IMR-90 (cell line): ENCODE measurements around the gene CPEB2. TPM values are rescaled to one million over a fixed set of nuclear protein-coding genes. Genes with fewer than 3 reads are reported as not detected.

ENCODE experiments used
- ATAC-seq: fragments of 200-7000 bp; cut with Tn5 transposase; 2 replicates; pipeline ENCODE4 v1.9.1; 2020; ENCODE audit warnings: low read depth, mild to moderate bottlenecking, moderate library complexity
- BruUV-seq: library from RNA; stranded (reverse); fragments of 400-500 nt; replicated peaks from 2 replicates; lab custom pipeline; 2021; lab: Mats Ljungman, UMichigan
- CTCF ChIA-PET: fragments of 300-600 bp; formaldehyde crosslinking; extraction: SDS; loops from one replicate; lab custom pipeline; 2021; ENCODE audit warnings: antibody characterized with exemption; lab: Yijun Ruan, JAX
- POLR2A ChIA-PET: fragments of 300-600 bp; sonication (Branson Sonifier 250); formaldehyde crosslinking; loops from one replicate; lab custom pipeline; 2022; ENCODE audit warnings: antibody characterized with exemption; ENCODE audit not compliant: unreplicated experiment; lab: Charles Lee
- DNase-seq: peaks from one replicate; pipeline ENCODE4 v3.0.0; 2013
- H2AFZ ChIP-seq: replicated peaks from 2 replicates; pipeline ENCODE3; 2013; ENCODE audit warnings: low read length, mild to moderate bottlenecking; ENCODE audit not compliant: poor library complexity
- H2AK5ac ChIP-seq: 2 replicates; pipeline ENCODE4 v1.6.1; 2013; ENCODE audit warnings: low read depth, low read length, inconsistent platforms
- H2AK9ac ChIP-seq: replicated peaks from 2 replicates; pipeline ENCODE3; 2013; ENCODE audit warnings: mild to moderate bottlenecking, low read depth, low read length, moderate library complexity; ENCODE audit not compliant: poor library complexity
- H2BK120ac ChIP-seq: 2 replicates; pipeline ENCODE4 v1.6.1; 2013; ENCODE audit warnings: low read depth, low read length, inconsistent platforms
- H2BK15ac ChIP-seq: 3 replicates; pipeline ENCODE4 v1.6.1; 2013; ENCODE audit warnings: low read depth, low read length, inconsistent platforms
- H2BK20ac ChIP-seq: 2 replicates; pipeline ENCODE4 v1.6.1; 2013; ENCODE audit warnings: low read depth, mild to moderate bottlenecking, inconsistent platforms, low read length, moderate library complexity
- H2BK5ac ChIP-seq: 2 replicates; pipeline ENCODE4 v1.6.1; 2013; ENCODE audit warnings: mild to moderate bottlenecking, low read depth, low read length, inconsistent platforms; ENCODE audit not compliant: poor library complexity, severe bottlenecking
- H3K14ac ChIP-seq: replicated peaks from 2 replicates; pipeline ENCODE4 v1.6.1; 2013; ENCODE audit warnings: low read depth, low read length, inconsistent platforms
- H3K18ac ChIP-seq: 2 replicates; pipeline ENCODE4 v1.6.1; 2013; ENCODE audit warnings: low read depth, low read length, control low read depth
- H3K23ac ChIP-seq: 2 replicates; pipeline ENCODE4 v1.6.1; 2013; ENCODE audit warnings: low read depth, low read length, inconsistent platforms
- H3K27ac ChIP-seq: 2 replicates; pipeline ENCODE4 v1.5.1; 2013; ENCODE audit warnings: mild to moderate bottlenecking, control low read depth, low read length; ENCODE audit not compliant: insufficient read depth
- H3K27me3 ChIP-seq: 2 replicates; pipeline ENCODE4 v1.6.1; 2013; ENCODE audit warnings: low read length; ENCODE audit not compliant: control insufficient read depth, insufficient read depth
- H3K36me3 ChIP-seq: 2 replicates; pipeline ENCODE4 v1.6.1; 2013; ENCODE audit warnings: low read length, mixed read lengths; ENCODE audit not compliant: control insufficient read depth, insufficient read depth
- H3K4ac ChIP-seq: 2 replicates; pipeline ENCODE4 v1.6.1; 2013; ENCODE audit warnings: low read depth, low read length, inconsistent platforms
- H3K4me1 ChIP-seq: 2 replicates; pipeline ENCODE4 v1.6.1; 2013; ENCODE audit warnings: low read length, mixed read lengths; ENCODE audit not compliant: control insufficient read depth, insufficient read depth
- H3K4me2 ChIP-seq: 2 replicates; pipeline ENCODE4 v1.6.1; 2013; ENCODE audit warnings: low read depth, mild to moderate bottlenecking, control low read depth, low read length, moderate library complexity
- H3K4me3 ChIP-seq: 2 replicates; pipeline ENCODE4 v1.5.1; 2013; ENCODE audit warnings: low read depth, mild to moderate bottlenecking, control low read depth, low read length, moderate library complexity; ENCODE audit not compliant: insufficient read depth
- H3K56ac ChIP-seq: 2 replicates; pipeline ENCODE4 v1.6.1; 2013; ENCODE audit warnings: low read length, inconsistent platforms; ENCODE audit not compliant: insufficient read depth; ENCODE audit errors: extremely low read depth
- H3K79me1 ChIP-seq, 2 experiments: 2 replicates each; pipeline ENCODE4 v1.6.1; 2013; ENCODE audit warnings: low read length in 2 of 2, inconsistent platforms in 1 of 2, low read depth in 1 of 2
- H3K9ac ChIP-seq: 2 replicates; pipeline ENCODE4 v1.6.1; 2013; ENCODE audit warnings: low read depth, low read length, control low read depth
- H3K9me1 ChIP-seq: 2 replicates; pipeline ENCODE4 v1.6.1; 2013; ENCODE audit warnings: low read length, inconsistent platforms; ENCODE audit not compliant: insufficient read depth
- H3K9me3 ChIP-seq: 2 replicates; pipeline ENCODE4 v1.6.1; 2013; ENCODE audit warnings: low read length; ENCODE audit not compliant: control insufficient read depth, insufficient read depth
- H4K20me1 ChIP-seq: 2 replicates; pipeline ENCODE4 v1.6.1; 2013; ENCODE audit warnings: low read length, inconsistent platforms; ENCODE audit not compliant: insufficient read depth
- H4K5ac ChIP-seq: 2 replicates; pipeline ENCODE4 v1.6.1; 2013; ENCODE audit warnings: mild to moderate bottlenecking, low read depth, low read length, control low read depth
- H4K8ac ChIP-seq, 2 experiments: 2 replicates each; pipeline ENCODE4 v1.6.1; 2013; ENCODE audit warnings: low read depth in 2 of 2, low read length in 2 of 2, control low read depth in 1 of 2, inconsistent platforms in 1 of 2
- H4K91ac ChIP-seq: 2 replicates; pipeline ENCODE4 v1.6.1; 2013; ENCODE audit warnings: low read depth, low read length, inconsistent platforms; ENCODE audit not compliant: insufficient read depth
- BHLHE40 ChIP-seq: fragments of 150-350 bp; IDR thresholded peaks from 2 replicates; pipeline ENCODE4 v1.6.1; 2016; ENCODE audit warnings: mild to moderate bottlenecking, low read depth, low read length
- CEBPB ChIP-seq: IDR thresholded peaks from 2 replicates; pipeline ENCODE4 v1.6.1; 2012; ENCODE audit warnings: low read depth, low read length, improper control_type of control experiment
- CHD1 ChIP-seq: IDR thresholded peaks from 2 replicates; pipeline ENCODE4 v1.6.1; 2012; ENCODE audit warnings: low read depth, low read length, improper control_type of control experiment
- CTCF ChIP-seq: conservative IDR thresholded peaks from 2 replicates; pipeline ENCODE4 v1.5.1; 2012; ENCODE audit warnings: mild to moderate bottlenecking, low read depth, low read length, improper control_type of control experiment
- ELK1 ChIP-seq: fragments of 150-350 bp; IDR thresholded peaks from 2 replicates; pipeline ENCODE4 v1.6.1; 2016; ENCODE audit warnings: low read depth, mild to moderate bottlenecking, low read length, moderate library complexity, borderline replicate concordance
- FOS ChIP-seq: fragments of 150-350 bp; IDR thresholded peaks from 2 replicates; pipeline ENCODE4 v1.6.1; 2016; ENCODE audit warnings: low read depth, low read length
- MAFK ChIP-seq: IDR thresholded peaks from 2 replicates; pipeline ENCODE4 v1.6.1; 2012; ENCODE audit warnings: low read depth, low read length, improper control_type of control experiment
- MXI1 ChIP-seq: IDR thresholded peaks from 2 replicates; pipeline ENCODE4 v1.6.1; 2012; ENCODE audit warnings: low read depth, mild to moderate bottlenecking, low read length, moderate library complexity, borderline replicate concordance
- NFE2L2 ChIP-seq: fragments of 150-350 bp; IDR thresholded peaks from 2 replicates; pipeline ENCODE4 v1.6.1; 2016; ENCODE audit warnings: low read depth, mild to moderate bottlenecking, low read length
- POLR2A ChIP-seq: IDR thresholded peaks from 2 replicates; pipeline ENCODE4 v1.6.1; 2012; ENCODE audit warnings: mild to moderate bottlenecking, low read depth, low read length
- RAD21 ChIP-seq: IDR thresholded peaks from 2 replicates; pipeline ENCODE4 v1.6.1; 2012; ENCODE audit warnings: low read length, improper control_type of control experiment
- RCOR1 ChIP-seq: IDR thresholded peaks from 2 replicates; pipeline ENCODE4 v1.6.1; 2012; ENCODE audit warnings: mild to moderate bottlenecking, low read length, improper control_type of control experiment; ENCODE audit not compliant: insufficient replicate concordance
- RFX5 ChIP-seq: IDR thresholded peaks from 2 replicates; pipeline ENCODE4 v1.8.0; 2012; ENCODE audit warnings: low read depth, mild to moderate bottlenecking, low read length, moderate library complexity
- SMC3 ChIP-seq: fragments of 150-350 bp; IDR thresholded peaks from 2 replicates; pipeline ENCODE4 v1.6.1; 2016; ENCODE audit warnings: low read depth, mild to moderate bottlenecking, antibody characterized with exemption, low read length, moderate library complexity
- USF2 ChIP-seq: fragments of 150-350 bp; IDR thresholded peaks from 2 replicates; pipeline ENCODE4 v1.6.1; 2017; ENCODE audit warnings: mild to moderate bottlenecking, antibody characterized with exemption, low read length, low read depth
- WGBS, 2 experiments: methylation state at CpG; one replicate each; pipeline versions ENCODE4 v1.1.5 to v1.1.7; 2013; ENCODE audit warnings: missing lambda C conversion rate in 2 of 2; ENCODE audit not compliant: insufficient read length in 1 of 2; ENCODE audit errors: extremely low coverage in 2 of 2; 5-methylcytosine and 5-hydroxymethylcytosine counted together
- dilution Hi-C: fragments of 300-500 bp; cut with HindIII; formaldehyde crosslinking; loops from one replicate; pipeline ENCODE4 v1.14.3; 2018; ENCODE audit warnings: low sequenced_read_pairs; ENCODE audit not compliant: unreplicated experiment
- in situ Hi-C: fragments of 300-500 bp; cut with MboI; formaldehyde crosslinking; loops from 3 replicates; pipeline ENCODE4 v1.14.3; 2019; ENCODE audit warnings: low sequenced_read_pairs, inconsistent platforms, mixed read lengths
- intact Hi-C: fragments of 100-400 bp; cut with micrococcal nuclease; formaldehyde crosslinking; loops from 2 replicates; pipeline ENCODE4 v1.10.0; 2022
- polyA plus RNA-seq, 3 experiments: library from polyadenylated mRNA; depleted of rRNA; stranded (reverse); fragments of >200 nt; gene quantifications; 2 replicates each; pipeline ENCODE4 v1.2.3, GENCODE V29; 2012; ENCODE audit warnings: low replicate concordance in 1 of 3
- total RNA-seq: library from RNA; depleted of rRNA; stranded (reverse); fragments of >200 nt; gene quantifications from 2 replicates; pipeline ENCODE4 v1.2.3, GENCODE V29; 2012

Gene CPEB2
- total and polyA plus RNA-seq, 2 of the 4 experiments (the other 2 are of a cell fraction): 10.6 to 12.0 TPM

GRCh38 chr4:15012017-15012788 is 9.9 kb downstream of the CPEB2 start:
- H2BK20ac ChIP-seq: no peak overlapping the region
- peaks cover 2% of the 10 kb centered on the region; the same call in 1 of the 2 replicates for H3K4me1 ChIP-seq
- H3K27me3 ChIP-seq: no peaks in the 10 kb centered on the region
- no peak overlapping the region for H4K5ac ChIP-seq
- no peak overlapping the region for H2BK15ac ChIP-seq
- ATAC-seq (no peak), DNase-seq (no peak)
- CTCF ChIA-PET: no interaction called here
- no peak overlapping the region for H3K27ac ChIP-seq
- peaks cover 5% of the 10 kb centered on the region; the same call in 1 of the 2 replicates for H4K20me1 ChIP-seq
- H3K23ac ChIP-seq: no peak overlapping the region
- H2AK9ac ChIP-seq: no peak overlapping the region
- no peak overlapping the region for H2AK5ac ChIP-seq
- intact Hi-C loops (no loop called here), dilution Hi-C loops (no loop called here), in situ Hi-C loops (loop anchor here (25.0 kb wide), 1 partner anchor 675 kb away; the partner anchor contains the start of gene FAM200B)
- no peaks in the 10 kb centered on the region for H3K9me1 ChIP-seq
- no peak overlapping the region for H4K8ac ChIP-seq
- no peak overlapping the region for H2BK120ac ChIP-seq
- H3K4ac ChIP-seq: no peak overlapping the region
- peaks cover 15% of the 10 kb centered on the region for H3K36me3 ChIP-seq
- H3K4me2 ChIP-seq: no peak overlapping the region
- H3K79me1 ChIP-seq: peaks cover 0 to 32% of the 10 kb centered on the region in 2 experiments; a peak in 3 of 4 replicates
- no peak overlapping the region for H2BK5ac ChIP-seq
- no peak overlapping the region for H3K4me3 ChIP-seq
- no CpG with 5 or more reads among the region's 3 CpGs for WGBS, 2 experiments
- no peak overlapping the region; the same call in 1 of the 2 replicates for H3K18ac ChIP-seq
- POLR2A ChIA-PET: no interaction called here
- no peak overlapping the region for H3K14ac ChIP-seq
- H3K56ac ChIP-seq: no peak overlapping the region
- H3K9ac ChIP-seq: no peak overlapping the region
- no peak overlapping the region for H2AFZ ChIP-seq
- no peak overlapping the region for H4K91ac ChIP-seq
- BruUV-seq: no TSS peak
- no peaks in the 10 kb centered on the region for H3K9me3 ChIP-seq
- TF ChIP-seq RAD21 (no peak), FOS (no peak), RFX5 (no peak), RCOR1 (no peak), MXI1 (no peak), ELK1 (no peak), CHD1 (no peak), POLR2A (no peak), USF2 (no peak), SMC3 (no peak), BHLHE40 (no peak), CTCF (no peak), MAFK (no peak), NFE2L2 (no peak), CEBPB (no peak)
